HG03175 (cell line): ENCODE data around the gene XRCC4.
"Not testable (repeated sequence)": the region's sequence is repeated elsewhere in the genome, so short reads cannot be mapped to it uniquely, and the experiment has no call there.

ENCODE experiments used
- ATAC-seq: cut with Tn5 transposase; IDR thresholded peaks from one replicate; pipeline ENCODE4 v1.9.1; 2021; ENCODE audit warnings: mild to moderate bottlenecking, moderate library complexity; ENCODE audit not compliant: unreplicated experiment

The XRCC4 gene

DNA sequence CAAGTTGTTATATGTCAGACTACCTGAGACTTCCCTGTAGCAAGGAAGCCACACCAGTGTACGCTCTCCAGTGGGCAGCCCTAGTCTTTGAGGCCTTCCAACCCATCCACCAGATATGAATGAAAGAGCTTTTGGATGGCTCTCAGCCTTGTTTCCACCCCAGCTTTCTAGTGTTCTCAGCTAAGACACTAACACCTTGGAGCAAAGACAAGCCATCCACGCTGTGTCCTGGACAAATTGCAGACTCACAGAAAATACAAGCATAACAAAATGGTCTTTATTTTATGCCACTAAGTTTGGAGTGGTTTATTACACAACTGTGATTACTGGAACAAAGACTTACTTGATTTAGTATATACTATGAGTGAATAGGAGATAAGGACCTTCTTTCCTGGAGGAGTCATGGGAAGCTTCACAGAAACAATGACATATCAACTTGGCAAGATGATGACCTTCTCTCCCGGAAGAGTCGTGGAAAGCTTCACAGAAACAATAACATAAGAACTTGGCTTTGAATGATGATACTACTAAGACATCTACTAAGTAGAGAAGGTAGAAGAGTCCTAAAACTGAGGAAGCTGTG, 260.2 kb downstream of the XRCC4 start:
- no peak for ATAC-seq

DNA sequence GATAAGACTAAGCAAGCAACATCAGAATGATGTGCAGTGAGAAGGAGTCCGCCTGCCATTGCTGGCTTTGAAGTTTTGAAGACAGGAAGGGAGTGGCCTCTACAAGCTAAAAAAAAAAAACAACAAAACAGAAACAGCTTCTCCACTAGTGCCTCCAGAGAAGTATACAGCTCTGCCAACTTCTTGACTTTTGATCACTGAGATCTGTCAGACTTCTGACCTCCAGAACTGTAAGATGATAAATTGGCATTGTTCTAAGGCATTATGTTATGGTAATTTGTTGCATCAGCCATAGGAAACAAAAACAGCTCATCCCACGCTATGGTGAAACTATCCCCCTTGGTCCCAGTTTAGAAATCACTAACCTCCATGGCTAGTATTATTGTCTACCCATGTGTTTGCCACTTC, 263.2 kb downstream of the XRCC4 start:
- ATAC-seq, result no peak

DNA sequence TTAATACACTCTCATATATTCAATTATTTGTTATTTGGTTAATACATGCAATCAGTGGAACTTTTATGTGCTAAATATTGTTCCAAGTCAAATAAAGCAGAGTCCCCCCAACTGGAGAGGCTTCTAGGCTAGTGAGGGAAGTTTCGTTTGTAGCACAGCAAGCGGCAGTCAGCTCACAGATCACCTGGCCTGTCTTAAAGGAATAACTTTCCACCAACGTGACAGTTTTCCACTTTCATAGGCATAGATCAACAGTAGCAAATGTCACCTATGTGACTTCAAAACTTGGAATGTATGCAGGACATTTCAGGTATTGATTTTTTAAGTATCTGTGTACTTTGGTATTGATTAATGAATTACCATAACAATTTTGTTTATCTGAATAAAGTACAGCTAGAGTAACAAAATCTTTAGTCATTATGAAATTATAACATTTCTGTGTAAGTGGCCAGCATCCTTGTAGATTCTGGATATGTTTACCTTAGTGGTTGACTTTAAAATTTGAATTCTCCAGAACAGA, 264.5 kb downstream of the XRCC4 start:
- no peak for ATAC-seq

DNA sequence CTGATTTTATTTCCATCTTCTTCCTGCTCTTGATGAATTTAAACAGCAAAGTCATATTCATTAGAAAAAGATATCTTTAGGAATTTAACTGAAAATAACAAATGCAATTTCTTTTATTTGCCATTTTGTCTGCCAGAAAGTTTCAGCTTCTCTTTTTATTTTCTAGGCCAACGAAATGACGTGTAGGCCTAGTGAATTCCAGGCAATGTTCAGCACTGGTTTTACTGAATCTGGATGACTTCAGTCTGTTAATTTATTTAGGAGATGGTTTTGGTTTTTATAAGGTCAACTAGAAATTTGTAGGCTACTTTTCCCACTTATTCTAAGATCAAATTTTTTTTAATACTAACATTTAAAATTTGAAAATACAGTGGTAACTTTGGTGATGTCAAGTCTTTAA, 265.1 kb downstream of the XRCC4 start:
- ATAC-seq, result no peak

DNA sequence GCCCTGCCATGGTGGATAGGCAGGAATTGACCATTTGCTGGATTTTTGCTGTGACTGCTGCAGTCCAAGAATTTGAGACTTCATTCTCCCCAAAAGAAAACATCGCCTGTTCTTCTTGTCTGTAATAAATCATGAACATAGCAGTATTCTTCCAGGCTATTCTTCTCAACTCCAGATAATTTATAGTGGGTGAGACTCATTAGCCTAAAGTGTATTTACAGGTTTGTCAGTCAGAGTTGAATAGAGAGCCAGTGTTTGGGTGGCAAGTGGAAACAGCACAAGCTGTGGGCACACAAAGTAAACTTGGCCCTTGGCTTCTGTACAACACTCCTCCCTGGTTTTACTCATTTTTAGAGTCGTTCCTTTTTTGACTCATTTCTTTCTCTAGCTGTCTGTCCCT, 266.0 kb downstream of the XRCC4 start:
- ATAC-seq, result no peak

DNA sequence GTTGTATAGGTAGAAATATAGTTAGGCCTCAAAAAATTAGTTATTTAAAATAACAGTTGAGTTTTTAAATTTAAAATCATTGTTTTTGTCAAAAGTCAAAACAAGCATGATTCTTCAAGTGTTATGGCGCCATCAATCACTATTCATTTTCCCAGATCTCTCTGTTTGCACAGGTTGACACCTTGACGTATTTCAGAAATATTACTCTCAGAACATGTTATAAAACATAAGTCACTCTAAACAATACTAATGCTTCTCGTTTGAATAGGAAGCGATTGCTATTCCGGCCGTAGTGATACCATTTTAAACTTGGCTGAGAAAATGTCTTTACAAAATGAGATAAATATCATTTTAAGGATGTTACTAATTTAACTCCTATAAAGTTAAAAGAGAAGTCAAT, 268.1 kb downstream of the XRCC4 start:
- ATAC-seq, result no peak

DNA sequence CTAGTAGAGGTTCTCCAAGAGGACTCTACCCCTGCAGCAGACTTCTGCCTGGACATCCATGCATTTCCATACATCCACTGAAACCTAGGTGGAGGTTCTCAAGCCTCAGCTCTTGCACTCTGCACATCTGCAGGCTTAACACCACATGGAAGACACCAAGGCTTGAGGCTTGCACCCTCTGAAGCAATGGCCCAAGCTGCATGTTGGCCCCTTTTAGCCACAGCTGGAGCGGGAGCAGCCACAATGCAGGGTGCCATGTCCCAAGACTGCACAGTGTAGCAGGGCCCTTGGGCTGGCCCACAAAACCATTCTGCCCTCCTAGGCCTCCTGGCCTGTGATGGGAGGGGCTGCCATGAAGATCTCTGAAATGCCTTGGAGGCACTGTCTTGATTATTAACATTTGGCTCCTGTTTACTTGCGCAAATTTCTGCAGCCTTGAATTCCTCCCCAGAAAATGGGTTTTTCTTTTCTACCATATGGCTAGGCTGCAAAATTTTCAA, 271.0 kb downstream of the XRCC4 start:
- ATAC-seq, result no peak

DNA sequence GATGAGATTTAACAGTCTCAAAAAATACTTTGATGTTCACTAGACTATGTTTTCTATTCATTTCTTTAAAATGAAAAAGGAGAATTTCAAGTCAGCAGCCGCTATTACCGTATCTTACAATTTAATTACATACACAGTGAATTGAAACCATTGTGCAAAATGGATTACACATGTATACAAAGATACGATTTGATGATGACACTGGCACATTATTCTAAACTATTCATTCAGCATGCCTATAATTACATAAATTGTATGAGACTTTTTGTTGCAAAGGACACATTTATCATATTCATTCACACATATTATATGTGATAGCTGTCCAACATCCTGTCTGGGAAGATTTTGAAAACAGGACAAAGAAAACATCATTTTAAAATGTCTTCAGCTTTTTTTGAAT, 275.9 kb downstream of the XRCC4 start:
- no peak for ATAC-seq

DNA sequence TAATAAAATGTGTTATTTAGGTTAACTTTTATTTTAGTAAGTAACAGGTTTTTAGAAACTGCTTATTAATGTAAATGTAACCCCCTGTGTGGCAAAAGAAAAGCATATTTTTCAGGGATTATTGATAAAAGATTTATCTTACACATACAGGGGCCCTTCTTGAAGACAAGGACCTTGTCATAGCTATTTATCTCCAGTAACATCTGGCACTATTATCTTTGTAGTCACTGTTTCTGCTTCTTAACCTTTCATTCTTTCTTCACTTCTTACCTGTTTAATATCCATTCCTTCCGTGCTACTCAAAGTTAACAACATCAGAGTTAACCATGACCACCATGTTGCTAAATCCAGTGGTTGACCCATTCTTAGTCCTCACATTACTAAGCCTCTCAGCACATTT, 276.4 kb downstream of the XRCC4 start:
- ATAC-seq, result no peak

DNA sequence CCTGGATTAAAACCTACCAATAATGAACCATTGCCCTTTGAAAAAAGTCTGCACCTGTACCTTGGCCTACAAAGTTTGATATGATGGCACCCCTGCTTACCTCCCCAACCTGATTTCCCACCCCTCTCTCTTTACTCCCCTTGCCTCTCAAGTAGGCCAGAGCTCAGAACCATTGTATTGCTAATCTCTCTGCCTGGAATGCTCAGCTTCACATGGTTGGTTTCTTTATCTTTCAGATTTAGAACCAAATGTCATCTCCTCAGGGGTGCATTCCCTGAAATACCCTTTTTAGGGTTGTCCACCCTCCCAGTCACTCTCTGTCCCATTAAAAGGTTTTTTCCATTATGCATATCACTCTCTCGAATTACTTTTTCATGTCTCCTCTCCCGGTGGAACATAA, 277.6 kb downstream of the XRCC4 start:
- no peak for ATAC-seq

DNA sequence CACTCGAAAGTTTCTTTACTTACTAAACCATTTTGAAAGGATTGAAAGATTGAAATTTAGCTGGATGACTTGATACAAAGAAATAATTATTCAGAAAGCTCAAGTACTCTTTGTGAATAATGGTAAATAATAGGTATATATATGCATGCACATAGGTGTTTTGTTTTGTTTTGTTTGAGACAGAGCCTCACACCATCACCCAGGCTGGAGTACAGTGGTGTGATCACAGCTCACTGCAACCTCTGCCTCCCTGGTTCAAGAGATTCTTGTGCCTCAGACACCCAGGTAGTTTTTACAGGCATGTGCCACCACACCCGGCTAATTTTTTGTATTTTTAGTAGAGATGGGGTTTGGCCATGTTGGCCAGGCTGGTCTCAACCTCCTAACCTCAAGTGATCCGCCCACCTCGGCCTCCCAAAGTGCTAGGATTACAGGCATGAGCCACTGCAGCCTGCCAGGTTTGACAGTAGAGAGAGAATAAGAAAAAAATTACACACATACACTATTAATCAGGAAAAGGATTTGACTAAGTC, 278.2 kb downstream of the XRCC4 start:
- not testable (repeated sequence) for ATAC-seq

DNA sequence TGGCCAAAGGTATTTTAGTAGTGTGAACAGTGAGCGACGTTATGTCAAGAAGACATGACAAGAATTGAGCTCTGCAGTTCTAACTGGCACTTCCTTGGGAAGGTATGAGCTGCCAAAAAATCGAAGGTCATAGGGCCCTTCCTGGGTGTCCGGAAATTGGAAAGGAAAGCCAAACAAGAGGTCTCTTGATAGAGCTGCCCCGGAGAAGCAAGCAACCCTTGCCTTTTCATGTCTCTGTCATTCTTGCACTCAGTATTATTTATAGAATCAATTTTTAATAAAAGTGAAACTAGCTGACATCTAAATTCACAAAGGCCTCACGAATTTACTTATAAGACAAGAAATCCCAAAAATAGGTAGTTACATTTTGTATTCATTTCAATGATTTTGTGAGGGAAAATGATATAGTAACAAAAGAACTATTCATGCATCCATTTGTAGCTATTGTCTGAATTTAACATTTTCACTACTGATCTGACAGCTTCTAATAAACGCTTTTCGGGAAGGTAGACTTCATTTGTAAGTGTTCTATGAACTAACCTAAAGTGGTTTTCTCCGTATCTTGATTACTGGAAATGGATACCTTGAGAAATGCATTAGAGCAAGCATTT, 280.4 kb downstream of the XRCC4 start:
- ATAC-seq, result no peak

DNA sequence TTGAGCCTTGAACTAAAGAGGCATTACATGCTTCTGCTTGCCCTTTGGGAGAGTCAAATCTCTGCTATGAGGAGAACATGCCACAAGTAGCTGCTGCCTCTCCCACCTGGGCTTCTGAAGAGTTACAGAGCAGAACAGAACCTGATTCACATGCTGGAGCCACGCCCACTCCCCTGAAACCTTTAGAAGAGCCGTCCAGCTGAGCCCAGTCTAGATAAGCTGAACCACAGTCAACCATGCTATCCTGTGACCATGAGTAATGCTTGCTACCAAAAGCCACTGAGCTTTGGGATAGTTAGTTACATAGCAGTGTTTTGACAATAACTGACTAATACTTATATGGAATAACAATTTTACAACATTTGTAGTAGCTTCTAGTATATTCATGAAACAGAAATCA, 283.2 kb downstream of the XRCC4 start:
- ATAC-seq, result no peak

DNA sequence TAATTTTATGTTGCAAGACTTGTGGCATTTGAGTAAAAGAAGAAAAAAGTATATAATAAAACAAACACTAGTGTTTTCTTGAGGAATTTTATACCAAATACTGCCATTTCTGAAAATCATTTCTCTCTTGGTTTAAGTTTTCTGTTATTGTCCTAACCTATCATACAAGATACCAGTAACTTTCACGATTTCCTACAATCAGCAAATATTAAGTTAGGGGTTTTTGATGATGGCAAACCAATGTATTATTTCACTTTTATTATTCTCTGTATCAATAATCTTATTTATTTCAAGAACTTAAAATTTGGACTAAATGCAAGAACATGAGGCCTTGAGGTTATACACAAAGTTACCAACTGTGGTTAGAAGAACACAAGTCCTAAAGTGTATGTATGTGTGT, 285.2 kb downstream of the XRCC4 start:
- no peak for ATAC-seq

DNA sequence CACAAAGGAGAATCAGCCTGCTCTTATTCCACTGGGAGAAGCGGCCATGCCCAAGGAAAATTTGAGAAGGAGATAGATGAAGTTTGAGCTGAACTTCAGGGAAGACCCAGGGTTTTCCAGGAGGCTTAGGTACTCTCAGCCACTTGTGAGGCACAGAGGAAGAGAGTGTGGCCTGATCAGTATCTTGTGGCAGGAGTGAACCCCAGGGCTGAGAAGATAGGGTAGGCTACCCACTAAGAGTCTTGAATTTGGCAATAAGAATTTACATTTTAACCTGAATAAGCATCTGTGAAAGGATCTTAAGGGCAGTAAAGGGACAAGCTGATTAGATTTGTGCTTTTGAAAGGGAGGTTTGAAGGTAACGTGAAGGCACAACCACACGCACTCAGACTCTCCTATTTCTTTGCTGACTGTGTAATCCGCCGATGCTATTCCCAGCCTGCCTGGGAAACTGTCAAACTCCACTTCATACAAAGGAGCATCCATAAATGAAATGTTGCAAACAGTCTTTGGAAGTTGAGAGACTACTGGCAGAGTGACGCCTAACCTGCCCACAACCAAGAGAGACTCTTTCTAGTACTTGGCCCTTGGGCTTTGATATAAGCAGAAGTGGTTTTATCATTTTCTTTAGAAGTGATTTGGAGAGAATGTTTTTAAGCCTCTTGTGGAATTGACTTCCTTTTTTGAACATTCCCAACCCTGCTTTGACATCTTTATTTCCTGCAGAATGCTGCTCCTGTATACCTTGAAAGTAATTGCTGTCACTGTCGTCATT, 286.0 kb downstream of the XRCC4 start:
- ATAC-seq, result no peak

DNA sequence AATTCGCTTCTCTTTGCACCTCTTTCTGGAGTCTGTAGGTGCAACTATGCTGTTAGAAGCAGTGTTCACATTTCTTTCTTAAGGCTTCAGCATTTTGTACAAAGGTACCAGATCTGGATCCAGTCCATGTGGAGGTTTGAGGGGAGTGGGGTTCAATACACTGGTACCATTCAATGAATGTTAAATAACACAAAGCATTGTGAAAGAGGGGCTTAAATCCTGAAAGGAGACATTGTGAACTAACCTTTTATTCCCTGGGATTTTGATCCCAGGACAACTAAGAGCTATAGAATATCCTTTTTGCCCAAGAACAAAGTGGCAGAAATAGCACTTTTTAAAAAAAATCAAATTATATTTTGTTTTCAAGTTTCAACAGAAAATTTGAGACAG, 286.5 kb downstream of the XRCC4 start:
- ATAC-seq, result no peak

DNA sequence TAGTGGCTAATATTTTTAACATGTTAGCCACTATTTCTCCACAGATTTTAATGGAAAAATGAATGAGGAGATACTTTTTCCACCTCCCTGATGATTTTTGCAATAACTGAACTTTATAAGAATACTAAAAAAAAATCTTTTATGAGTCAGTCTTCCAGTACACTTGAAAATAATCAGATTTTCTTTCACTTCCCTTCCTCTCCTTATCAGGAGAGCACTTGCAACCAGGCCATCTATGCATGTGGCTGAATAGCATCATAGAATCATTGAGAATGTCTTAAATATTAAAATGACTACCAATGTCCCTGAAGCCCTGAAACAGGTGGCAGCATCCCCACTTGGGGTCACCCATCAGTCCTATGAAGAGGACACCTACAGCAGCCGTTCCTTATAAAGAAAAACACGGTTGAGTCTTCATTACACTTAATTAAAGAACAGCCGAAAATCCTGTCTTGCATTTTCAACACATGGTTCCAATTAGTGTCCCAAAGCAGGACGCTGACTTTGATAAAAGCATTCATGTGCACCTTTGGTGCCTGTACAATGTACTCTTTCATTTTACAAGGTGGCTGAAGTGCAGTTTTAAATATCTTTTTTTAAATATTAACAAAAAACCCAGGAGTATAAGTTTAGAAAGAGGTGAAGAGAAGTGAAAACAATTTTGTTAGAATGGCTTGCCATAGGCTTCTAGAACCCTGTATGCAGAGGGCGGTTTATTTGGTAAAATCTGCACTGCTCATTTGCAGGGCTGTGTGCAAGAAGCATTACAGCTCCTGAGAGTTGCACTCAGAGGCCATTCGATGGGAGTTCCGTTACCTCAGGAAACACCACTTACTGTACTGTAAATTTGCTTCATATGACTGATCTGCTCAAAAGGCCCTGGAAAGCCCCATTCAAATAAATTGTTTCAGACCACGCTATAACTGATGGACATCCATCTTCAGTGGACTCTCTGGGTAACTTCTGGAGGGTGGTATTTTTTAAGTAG, 287.3 kb downstream of the XRCC4 start:
- peak; percentile 43 for ATAC-seq

DNA sequence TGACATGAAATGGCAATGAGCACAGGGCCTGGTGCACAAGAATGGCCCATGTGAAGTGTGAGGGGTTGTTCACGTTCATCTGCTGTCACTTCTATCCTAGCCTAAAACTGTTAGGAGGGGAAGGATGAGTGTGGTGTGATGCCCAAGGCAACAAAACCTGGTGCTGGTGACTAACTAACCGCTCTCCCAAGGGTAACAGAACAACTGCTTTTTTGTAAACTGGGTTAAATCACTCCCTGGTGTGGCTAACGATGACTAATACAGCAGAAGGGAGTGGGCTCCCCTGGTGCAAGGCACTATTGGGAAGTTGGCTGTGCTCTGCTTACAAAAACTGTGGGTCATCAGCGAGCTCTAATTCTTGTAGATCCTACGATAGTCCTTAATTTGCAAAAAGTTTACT, 291.0 kb downstream of the XRCC4 start:
- peak; percentile 45 for ATAC-seq

DNA sequence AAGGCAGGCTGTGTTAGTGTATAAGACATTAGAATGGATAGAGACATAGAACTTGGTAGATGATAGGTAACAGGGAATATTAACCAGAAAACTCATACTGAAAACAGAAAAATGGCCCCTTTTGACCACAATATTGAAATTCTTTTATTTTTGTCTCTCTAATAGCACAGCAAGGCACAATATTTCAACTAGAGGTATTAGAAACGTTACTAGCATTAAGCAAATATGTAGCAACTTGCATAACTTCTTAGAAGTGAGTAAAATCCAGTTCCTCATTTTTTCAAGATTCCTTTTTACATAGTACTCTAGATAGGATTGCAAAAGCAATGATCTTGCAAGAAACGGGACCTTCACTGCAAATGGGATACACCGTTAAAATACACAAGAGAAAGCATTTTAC, 291.5 kb downstream of the XRCC4 start:
- peak; percentile 49 for ATAC-seq

DNA sequence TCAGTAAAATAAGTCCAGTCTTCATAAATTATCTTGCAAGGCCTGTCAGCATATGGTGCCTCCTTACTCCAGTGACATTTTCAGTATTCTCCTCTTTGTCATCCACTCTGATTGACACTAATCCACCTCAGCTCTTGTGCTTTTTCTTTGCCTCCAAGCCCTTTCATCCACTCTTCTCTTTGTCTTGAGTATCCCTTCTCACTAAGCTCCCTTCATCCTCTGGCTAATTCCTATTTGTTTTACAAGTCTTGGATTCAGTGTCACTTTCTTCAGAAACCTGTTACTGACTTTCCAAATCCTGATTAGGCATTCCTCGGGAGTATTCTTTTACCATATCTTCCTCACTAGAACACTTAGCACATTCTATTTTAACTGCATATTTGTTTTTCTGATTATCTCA, 293.6 kb downstream of the XRCC4 start:
- no peak for ATAC-seq

DNA sequence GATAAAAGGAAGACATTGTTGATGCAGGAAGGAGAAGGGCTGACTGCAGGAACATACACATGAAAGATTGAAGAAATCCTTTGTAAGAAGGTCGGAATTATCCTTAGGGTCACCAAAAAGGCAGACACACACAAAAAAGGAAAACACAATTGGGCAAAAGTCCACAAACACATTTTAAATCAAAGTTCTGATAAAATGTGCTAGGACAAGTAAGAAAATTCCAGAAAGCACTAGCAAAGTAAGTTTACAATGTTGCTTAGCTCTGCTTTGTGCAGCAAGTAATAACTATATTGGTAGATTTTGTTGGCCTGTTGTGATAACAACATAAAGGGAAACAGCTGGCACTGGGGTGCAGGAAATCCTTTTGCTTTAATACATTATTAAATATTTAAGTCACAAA, 294.4 kb downstream of the XRCC4 start:
- no peak for ATAC-seq
